Mesendoderm (in vitro differentiated cells): ENCODE results near the gene APP.

Experiments
- DNase-seq: peaks from one replicate; pipeline ENCODE4 v3.0.0; 2013
- H2AK5ac ChIP-seq: 2 replicates; pipeline ENCODE4 v1.6.1; 2013; ENCODE audit warnings: low read length, inconsistent platforms
- H2BK120ac ChIP-seq: 2 replicates; pipeline ENCODE4 v1.6.1; 2013; ENCODE audit warnings: low read depth, mild to moderate bottlenecking, low read length, moderate library complexity, mixed read lengths
- H2BK15ac ChIP-seq: replicated peaks from 2 replicates; pipeline ENCODE4 v1.6.1; 2013; ENCODE audit warnings: low read depth, mild to moderate bottlenecking, moderate library complexity
- H2BK5ac ChIP-seq: 2 replicates; pipeline ENCODE4 v1.6.1; 2013; ENCODE audit warnings: low read length, inconsistent platforms
- H3K18ac ChIP-seq: 2 replicates; pipeline ENCODE4 v1.6.1; 2013; ENCODE audit warnings: mild to moderate bottlenecking, low read length, mixed read lengths
- H3K23ac ChIP-seq: one replicate; pipeline ENCODE4 v1.6.1; 2013; ENCODE audit warnings: low read length
- H3K27ac ChIP-seq: 2 replicates; pipeline ENCODE4 v1.5.1; 2013; ENCODE audit warnings: low read depth, mild to moderate bottlenecking, inconsistent platforms, low read length, moderate library complexity
- H3K27me3 ChIP-seq: 2 replicates; pipeline ENCODE4 v1.6.1; 2013; ENCODE audit warnings: low read length, control low read depth, mild to moderate bottlenecking, inconsistent platforms; ENCODE audit not compliant: insufficient read depth, poor library complexity
- H3K36me3 ChIP-seq: 2 replicates; pipeline ENCODE4 v1.6.1; 2013; ENCODE audit warnings: low read length, inconsistent platforms; ENCODE audit not compliant: control insufficient read depth, insufficient read depth
- H3K4ac ChIP-seq: one replicate; pipeline ENCODE4 v1.6.1; 2013; ENCODE audit warnings: low read depth, mild to moderate bottlenecking, low read length, moderate library complexity
- H3K4me1 ChIP-seq: 2 replicates; pipeline ENCODE4 v1.6.1; 2013; ENCODE audit warnings: low read depth, low read length, inconsistent platforms; ENCODE audit not compliant: control insufficient read depth
- H3K4me2 ChIP-seq: 2 replicates; pipeline ENCODE4 v1.6.1; 2013; ENCODE audit warnings: low read length
- H3K4me3 ChIP-seq: 2 replicates; pipeline ENCODE4 v1.5.1; 2013; ENCODE audit warnings: mild to moderate bottlenecking, low read length
- H3K56ac ChIP-seq: one replicate; pipeline ENCODE4 v1.6.1; 2013; ENCODE audit warnings: low read length
- H3K79me1 ChIP-seq: 2 replicates; pipeline ENCODE4 v1.6.1; 2013; ENCODE audit warnings: low read length, inconsistent platforms
- H3K79me2 ChIP-seq: 2 replicates; pipeline ENCODE4 v1.6.1; 2013; ENCODE audit warnings: mild to moderate bottlenecking, low read length; ENCODE audit not compliant: control insufficient read depth, insufficient read depth
- H3K9ac ChIP-seq: 2 replicates; pipeline ENCODE4 v1.6.1; 2013; ENCODE audit warnings: low read length, inconsistent platforms
- H4K5ac ChIP-seq: one replicate; pipeline ENCODE4 v1.6.1; 2013; ENCODE audit warnings: low read length
- H4K8ac ChIP-seq: one replicate; pipeline ENCODE4 v1.6.1; 2013; ENCODE audit warnings: low read depth, mild to moderate bottlenecking, control low read depth, low read length, moderate library complexity
- WGBS: extraction: QIAGEN DNeasy Blood & Tissue Kit; methylation state at CpG from one replicate; pipeline ENCODE4 v1.1.7; 2013; ENCODE audit warnings: low lambda C conversion rate, missing lambda C conversion rate; ENCODE audit not compliant: insufficient coverage; ENCODE audit errors: extremely low coverage; 5-methylcytosine and 5-hydroxymethylcytosine counted together

Gene APP

DNA sequence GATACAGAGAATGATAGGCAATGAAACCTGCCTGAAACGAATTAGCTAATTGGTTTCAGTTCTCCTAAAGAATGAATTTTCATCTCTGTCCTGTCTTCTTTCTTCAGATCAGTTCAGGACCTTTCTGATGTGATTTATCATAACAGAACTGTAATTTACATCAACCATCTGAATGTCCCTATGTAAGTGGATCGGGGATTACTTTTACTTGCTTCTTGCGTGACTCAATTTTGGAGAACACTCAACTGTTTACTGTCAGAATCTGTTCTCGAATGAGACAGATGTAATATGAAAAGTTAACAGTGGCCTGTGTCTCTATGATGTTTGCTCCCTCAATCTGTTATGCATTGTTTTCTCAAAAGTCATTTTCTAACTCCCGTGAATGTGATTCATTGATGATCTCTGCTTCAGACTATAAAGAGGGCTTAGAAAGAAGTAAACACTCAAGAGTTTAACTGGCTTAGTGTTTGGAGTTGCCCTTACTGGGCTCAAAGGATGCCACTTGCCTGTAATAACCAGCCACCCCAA lies 324.8 kb downstream of the APP start:
- WGBS: no CpG with 5 or more reads among the region's 5 CpGs
- no peak overlapping the region for H4K8ac ChIP-seq
- no peak overlapping the region for H2AK5ac ChIP-seq
- no peaks in the 10 kb centered on the region for H3K4me1 ChIP-seq
- H3K18ac ChIP-seq: no peak overlapping the region
- H3K27me3 ChIP-seq: no peaks in the 10 kb centered on the region
- no peak overlapping the region for H3K4me3 ChIP-seq
- no peak overlapping the region for H3K56ac ChIP-seq
- H3K79me1 ChIP-seq: no peaks in the 10 kb centered on the region
- H3K79me2 ChIP-seq: no peaks in the 10 kb centered on the region
- no peak overlapping the region for H2BK120ac ChIP-seq
- no peak overlapping the region for H3K23ac ChIP-seq
- H3K4me2 ChIP-seq: no peak overlapping the region
- no peak overlapping the region for H4K5ac ChIP-seq
- no peak overlapping the region for H3K9ac ChIP-seq
- no peaks in the 10 kb centered on the region for H3K36me3 ChIP-seq
- no peak for DNase-seq
- H3K4ac ChIP-seq: no peak overlapping the region
- no peak overlapping the region for H3K27ac ChIP-seq
- no peak overlapping the region for H2BK15ac ChIP-seq
- no peak overlapping the region for H2BK5ac ChIP-seq

DNA sequence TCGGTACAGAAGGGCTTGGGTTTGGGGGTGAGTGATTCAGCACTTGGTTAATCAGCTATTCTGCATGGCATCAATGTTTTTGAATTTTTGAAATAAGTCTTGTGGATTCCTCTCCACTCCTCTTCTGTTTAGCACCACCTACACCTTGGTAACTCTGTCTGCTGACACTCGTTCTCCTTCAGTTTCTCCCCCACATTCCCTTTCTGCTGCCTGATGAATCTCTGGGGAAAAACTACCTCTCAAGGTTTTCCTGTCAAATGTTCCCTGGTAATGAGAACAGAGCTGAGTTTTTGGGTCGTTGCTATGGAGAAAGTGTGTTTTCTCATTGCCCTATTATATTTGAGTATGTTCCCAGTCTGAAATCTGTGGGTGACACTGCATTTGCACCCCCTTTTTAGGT lies 327.6 kb downstream of the APP start:
- no peaks in the 10 kb centered on the region for H3K79me1 ChIP-seq
- H3K18ac ChIP-seq: no peak overlapping the region
- no peak overlapping the region for H4K5ac ChIP-seq
- no peaks in the 10 kb centered on the region for H3K27me3 ChIP-seq
- no peak overlapping the region for H3K27ac ChIP-seq
- H3K9ac ChIP-seq: no peak overlapping the region
- no peaks in the 10 kb centered on the region for H3K79me2 ChIP-seq
- no peak overlapping the region for H4K8ac ChIP-seq
- no peak overlapping the region for H3K4me3 ChIP-seq
- WGBS: no CpG with 5 or more reads among the region's 3 CpGs
- no peak overlapping the region for H2BK120ac ChIP-seq
- H3K36me3 ChIP-seq: no peaks in the 10 kb centered on the region
- no peak overlapping the region for H3K4me2 ChIP-seq
- no peak overlapping the region for H2BK15ac ChIP-seq
- DNase-seq: no peak
- H3K56ac ChIP-seq: no peak overlapping the region
- no peak overlapping the region for H3K23ac ChIP-seq
- H2BK5ac ChIP-seq: no peak overlapping the region
- H3K4ac ChIP-seq: no peak overlapping the region
- H3K4me1 ChIP-seq: no peaks in the 10 kb centered on the region
- H2AK5ac ChIP-seq: no peak overlapping the region

DNA sequence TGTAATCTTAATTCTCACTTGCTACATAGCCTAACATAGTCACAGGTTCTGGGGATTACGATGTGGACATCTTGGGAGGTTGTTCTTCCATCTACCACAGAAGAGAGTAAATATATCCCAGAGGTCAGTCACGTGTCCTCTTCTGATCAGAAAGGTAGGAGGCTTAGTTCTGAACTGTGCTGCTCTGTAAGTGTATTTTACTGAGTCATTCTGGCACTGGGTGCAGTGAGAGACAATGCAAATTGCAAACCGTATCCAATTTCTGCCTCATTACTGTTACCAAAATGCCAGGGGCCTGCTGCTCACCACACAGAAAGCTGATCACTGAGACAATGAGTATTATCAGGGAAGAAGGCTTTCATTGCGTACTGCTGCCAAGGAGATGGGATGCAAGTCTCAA lies 331.8 kb downstream of the APP start:
- no peak overlapping the region for H3K9ac ChIP-seq
- no peak overlapping the region for H2AK5ac ChIP-seq
- no peaks in the 10 kb centered on the region for H3K27me3 ChIP-seq
- H4K8ac ChIP-seq: no peak overlapping the region
- H3K4me3 ChIP-seq: no peak overlapping the region
- H3K79me1 ChIP-seq: no peaks in the 10 kb centered on the region
- H4K5ac ChIP-seq: no peak overlapping the region
- no peak overlapping the region for H3K56ac ChIP-seq
- H3K23ac ChIP-seq: no peak overlapping the region
- no peaks in the 10 kb centered on the region for H3K36me3 ChIP-seq
- WGBS: no CpG with 5 or more reads among the region's 4 CpGs
- H3K18ac ChIP-seq: no peak overlapping the region
- no peak overlapping the region for H2BK5ac ChIP-seq
- H3K4ac ChIP-seq: no peak overlapping the region
- H3K27ac ChIP-seq: no peak overlapping the region
- H3K4me2 ChIP-seq: no peak overlapping the region
- H3K79me2 ChIP-seq: no peaks in the 10 kb centered on the region
- H3K4me1 ChIP-seq: no peaks in the 10 kb centered on the region
- H2BK120ac ChIP-seq: no peak overlapping the region
- no peak for DNase-seq
- H2BK15ac ChIP-seq: no peak overlapping the region

DNA sequence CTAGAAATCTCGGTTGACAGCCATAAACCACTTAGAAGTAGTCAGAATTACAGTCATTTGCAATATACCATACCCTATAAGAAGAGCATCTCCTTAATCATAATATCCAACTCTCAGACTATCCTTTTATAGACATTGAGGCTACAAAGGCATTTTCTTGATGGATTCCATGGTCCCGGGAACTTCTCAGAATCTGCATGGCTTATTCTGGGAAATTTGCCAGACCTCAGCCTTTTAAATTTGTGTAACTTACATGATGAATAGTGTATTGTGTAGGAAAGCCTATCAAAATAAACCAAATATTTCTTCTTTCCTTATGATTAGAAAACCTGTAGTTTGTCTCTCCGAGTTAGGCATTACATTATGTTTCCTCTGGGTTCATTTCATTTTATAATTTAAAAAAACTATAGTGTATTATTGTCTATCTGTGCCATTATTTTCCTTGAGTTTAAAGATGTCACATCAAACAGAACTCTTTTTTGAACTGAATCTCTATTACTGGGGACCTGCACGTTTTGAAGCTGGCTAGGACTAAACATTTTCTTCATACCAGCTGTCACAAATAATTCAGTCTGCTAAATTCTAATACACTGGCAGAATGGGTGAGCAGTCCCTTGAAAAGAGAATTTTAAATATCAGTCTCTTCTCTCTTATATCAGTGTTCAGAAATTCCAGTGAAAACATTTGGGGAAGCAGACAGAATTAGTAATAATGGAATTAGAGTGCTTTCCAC lies 332.9 kb downstream of the APP start:
- no peak overlapping the region for H2BK120ac ChIP-seq
- H3K4me3 ChIP-seq: no peak overlapping the region
- no peak overlapping the region for H4K8ac ChIP-seq
- no peak overlapping the region for H3K27ac ChIP-seq
- H3K79me1 ChIP-seq: no peaks in the 10 kb centered on the region
- no peak overlapping the region for H2BK5ac ChIP-seq
- no peak overlapping the region for H2AK5ac ChIP-seq
- H3K27me3 ChIP-seq: no peaks in the 10 kb centered on the region
- H2BK15ac ChIP-seq: no peak overlapping the region
- DNase-seq: no peak
- no peak overlapping the region for H3K4me2 ChIP-seq
- WGBS: no CpG with 5 or more reads among the region's 4 CpGs
- H3K9ac ChIP-seq: no peak overlapping the region
- no peak overlapping the region for H3K18ac ChIP-seq
- H4K5ac ChIP-seq: no peak overlapping the region
- no peak overlapping the region for H3K56ac ChIP-seq
- H3K4ac ChIP-seq: no peak overlapping the region
- H3K4me1 ChIP-seq: no peaks in the 10 kb centered on the region
- no peak overlapping the region for H3K23ac ChIP-seq
- no peaks in the 10 kb centered on the region for H3K79me2 ChIP-seq
- H3K36me3 ChIP-seq: no peaks in the 10 kb centered on the region

DNA sequence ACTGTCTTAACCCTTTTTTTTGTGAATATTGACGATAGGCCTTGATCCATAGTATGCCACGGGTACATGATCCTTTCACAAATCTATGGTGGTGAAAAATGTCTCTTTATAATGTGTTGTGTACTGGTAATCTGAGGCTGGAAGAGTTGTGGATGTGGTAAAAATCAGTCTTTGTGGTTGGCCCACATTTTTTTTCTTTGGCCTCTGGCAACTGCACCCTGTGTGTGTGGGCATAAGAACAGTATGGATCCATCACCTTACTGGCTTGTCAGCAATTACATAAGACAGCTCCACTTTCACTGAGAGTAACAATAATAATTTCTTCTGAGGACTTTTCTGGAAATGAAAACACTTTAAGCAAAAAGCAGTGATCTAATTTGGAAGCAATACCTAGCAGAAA lies 334.2 kb downstream of the APP start:
- DNase-seq: no peak
- no CpG with 5 or more reads among the region's 2 CpGs for WGBS

DNA sequence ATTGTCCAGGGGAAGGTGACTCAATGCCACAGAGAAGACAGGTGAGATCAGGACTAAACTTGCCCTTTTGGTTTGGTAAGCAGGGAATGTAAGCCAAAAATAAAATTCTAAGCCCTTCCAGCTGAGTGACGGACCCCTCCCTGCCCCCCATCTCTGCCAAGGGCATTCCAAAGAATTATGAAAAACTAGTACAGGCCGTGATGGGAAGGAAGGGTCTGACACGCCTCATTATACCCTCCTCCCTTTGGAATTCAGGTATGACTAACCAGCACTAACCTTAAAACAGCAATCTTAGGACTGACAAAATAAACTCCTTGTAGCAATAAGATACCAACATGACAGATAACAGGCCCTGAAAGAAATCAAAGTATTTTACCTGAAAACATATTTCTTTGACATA lies 336.2 kb downstream of the APP start:
- no peak overlapping the region for H2AK5ac ChIP-seq
- H3K36me3 ChIP-seq: no peaks in the 10 kb centered on the region
- no peak overlapping the region for H3K4me3 ChIP-seq
- DNase-seq: no peak
- no peaks in the 10 kb centered on the region for H3K27me3 ChIP-seq
- no peak overlapping the region for H2BK15ac ChIP-seq
- H3K23ac ChIP-seq: no peak overlapping the region
- H2BK5ac ChIP-seq: no peak overlapping the region
- H3K79me2 ChIP-seq: no peaks in the 10 kb centered on the region
- no peak overlapping the region for H3K18ac ChIP-seq
- H3K9ac ChIP-seq: no peak overlapping the region
- no peak overlapping the region for H4K5ac ChIP-seq
- H3K4me1 ChIP-seq: no peaks in the 10 kb centered on the region
- no peak overlapping the region for H3K4ac ChIP-seq
- WGBS: no CpG with 5 or more reads among the region's 3 CpGs
- H3K4me2 ChIP-seq: no peak overlapping the region
- no peak overlapping the region for H4K8ac ChIP-seq
- no peak overlapping the region for H3K27ac ChIP-seq
- H3K56ac ChIP-seq: no peak overlapping the region
- H2BK120ac ChIP-seq: no peak overlapping the region
- H3K79me1 ChIP-seq: no peaks in the 10 kb centered on the region

More for the DNA sequence above, 334.2 kb downstream of the APP start:
- Histone ChIP-seq H3K9ac (no peak overlapping the region), H3K56ac (no peak overlapping the region), H3K4me2 (no peak overlapping the region), H3K27ac (no peak overlapping the region), H4K5ac (no peak overlapping the region), H2BK5ac (no peak overlapping the region), H3K36me3 (no peaks in the 10 kb centered on the region), H4K8ac (no peak overlapping the region), H3K4me3 (no peak overlapping the region), H3K23ac (no peak overlapping the region), H2AK5ac (no peak overlapping the region), H3K18ac (no peak overlapping the region), H3K79me2 (no peaks in the 10 kb centered on the region), H3K79me1 (no peaks in the 10 kb centered on the region), H2BK120ac (no peak overlapping the region), H3K4me1 (no peaks in the 10 kb centered on the region), H3K27me3 (no peaks in the 10 kb centered on the region), H2BK15ac (no peak overlapping the region), H3K4ac (no peak overlapping the region)
